ENCODE results near the gene TMEM168.
"Not testable (repeated sequence)": the region's sequence is repeated elsewhere in the genome, so short reads cannot be mapped to it uniquely, and the experiment has no call there.

Gene TMEM168

GRCh38 chr7:112781110-112781509 is 9.1 kb downstream of the TMEM168 start:
- no peak for DNase-seq

GRCh38 chr7:112779667-112780066 is 10.5 kb downstream of the TMEM168 start:
- DNase-seq = no peak

GRCh38 chr7:112777406-112777805 is 12.8 kb downstream of the TMEM168 start:
- DNase-seq = no peak

GRCh38 chr7:112771166-112771565 is 19.0 kb downstream of the TMEM168 start:
- no peak for DNase-seq

- DNase-seq = no peak
Observed at GRCh38 chr7:112770051-112770450, 20.1 kb downstream of the TMEM168 start.

GRCh38 chr7:112765105-112765504 is 25.1 kb downstream of the TMEM168 start:
- DNase-seq = no peak

GRCh38 chr7:112763996-112764395 is 26.2 kb downstream of the TMEM168 start:
- no peak for DNase-seq

- DNase-seq = no peak
Observed at GRCh38 chr7:112763298-112763697, 26.9 kb downstream of the TMEM168 start.

- DNase-seq = no peak
Observed at GRCh38 chr7:112759905-112760304, 30.3 kb downstream of the TMEM168 start.

GRCh38 chr7:112757337-112757736 is 32.9 kb downstream of the TMEM168 start:
- no peak for DNase-seq

GRCh38 chr7:112753298-112753697 is 36.9 kb downstream of the TMEM168 start:
- no peak for DNase-seq

- peak; percentile 48 for DNase-seq
Observed at GRCh38 chr7:112752576-112752975, 37.6 kb downstream of the TMEM168 start.

GRCh38 chr7:112749775-112750174 is 40.4 kb downstream of the TMEM168 start:
- DNase-seq = peak; percentile 6

- DNase-seq = no peak
Observed at GRCh38 chr7:112748381-112748780, 41.8 kb downstream of the TMEM168 start.

- no peak for DNase-seq
Observed at GRCh38 chr7:112745635-112746034, 44.6 kb downstream of the TMEM168 start.

- no peak for DNase-seq
Observed at GRCh38 chr7:112744818-112745217, 45.4 kb downstream of the TMEM168 start.

- no peak for DNase-seq
Observed at GRCh38 chr7:112743811-112744210, 46.4 kb downstream of the TMEM168 start.

GRCh38 chr7:112740667-112741066 is 49.5 kb downstream of the TMEM168 start:
- DNase-seq = no peak

- DNase-seq = no peak
Observed at GRCh38 chr7:112739436-112740180, 50.6 kb downstream of the TMEM168 start.

- no peak for DNase-seq
Observed at GRCh38 chr7:112735261-112735660, 54.9 kb downstream of the TMEM168 start.

GRCh38 chr7:112731324-112731723 is 58.9 kb downstream of the TMEM168 start:
- not testable (repeated sequence) for DNase-seq

- no peak for DNase-seq
Observed at GRCh38 chr7:112726076-112726475, 64.1 kb downstream of the TMEM168 start.

GRCh38 chr7:112723416-112723815 is 66.8 kb downstream of the TMEM168 start:
- DNase-seq = no peak

- DNase-seq = no peak
Observed at GRCh38 chr7:112721366-112721765, 68.8 kb downstream of the TMEM168 start.

GRCh38 chr7:112715525-112715924 is 74.7 kb downstream of the TMEM168 start:
- no peak for DNase-seq
